ENCODE results near the gene SORD. TPM values are rescaled to one million over a fixed set of nuclear protein-coding genes. Genes with fewer than 3 reads are reported as not detected.
"Not testable (repeated sequence)": the region's sequence is repeated elsewhere in the genome, so short reads cannot be mapped to it uniquely, and the experiment has no call there.

SORD gene
- total and polyA plus RNA-seq, 8 donors, result 2.1 to 14.7 (median 8.8) TPM

DNA sequence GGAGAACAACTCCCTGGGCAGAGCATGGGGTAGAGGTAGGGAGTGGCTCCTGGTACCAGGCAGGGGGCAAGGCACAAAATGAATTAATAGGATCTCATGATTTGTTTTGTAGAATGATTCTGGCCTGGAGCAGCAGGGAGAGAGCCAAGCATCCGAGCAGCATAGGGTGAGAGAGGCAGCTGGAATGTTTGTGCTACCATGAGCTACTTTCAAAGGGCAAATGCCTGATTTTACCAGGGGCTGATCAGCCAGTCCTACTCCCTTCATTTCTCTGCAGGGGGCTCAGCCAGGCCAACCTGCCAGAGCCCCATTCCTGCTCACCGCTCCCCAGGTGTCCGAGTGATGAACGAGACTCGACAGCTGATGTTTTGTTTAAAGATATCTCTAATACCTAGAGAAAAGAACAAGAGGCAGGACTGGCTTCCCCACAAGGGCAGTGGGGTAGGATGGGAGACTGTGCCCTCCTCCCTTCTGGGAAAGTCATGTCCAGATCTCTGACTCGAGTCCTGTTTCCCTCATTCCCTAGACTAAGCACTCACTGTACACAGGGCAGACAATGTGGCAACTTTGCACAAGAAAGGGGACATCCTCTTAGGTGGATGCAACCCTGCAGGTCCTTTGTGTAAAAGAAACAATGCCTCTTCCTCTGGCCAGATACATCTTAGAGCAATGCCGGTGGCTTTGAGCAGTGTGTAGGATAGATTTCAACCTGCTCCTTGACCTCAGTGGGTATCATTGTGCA is 78.1 kb downstream of the SORD start:
- intact Hi-C loops (cut with DNase I), result no loop called here
- no peak for DNase-seq

DNA sequence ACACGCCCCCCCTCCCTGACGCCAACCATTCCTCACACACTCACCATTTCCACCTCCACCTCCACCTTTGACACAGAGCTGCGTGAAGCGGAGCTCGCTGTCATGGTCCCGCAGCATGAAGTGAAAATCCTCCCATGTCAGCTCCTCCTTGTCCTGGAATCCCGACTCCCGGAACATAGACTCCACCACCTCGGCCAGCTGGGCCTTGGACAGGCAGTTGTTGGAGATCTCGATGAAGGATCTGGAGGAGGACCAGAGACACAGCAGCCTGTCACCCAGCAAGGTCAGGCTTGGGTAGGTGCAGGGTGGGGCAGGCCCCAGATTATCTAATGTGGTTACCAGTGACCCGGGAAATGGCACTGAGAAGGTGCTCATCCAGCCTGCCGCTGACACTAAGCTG is 78.8 kb downstream of the SORD start:
- TF ChIP-seq, protein P1, sequence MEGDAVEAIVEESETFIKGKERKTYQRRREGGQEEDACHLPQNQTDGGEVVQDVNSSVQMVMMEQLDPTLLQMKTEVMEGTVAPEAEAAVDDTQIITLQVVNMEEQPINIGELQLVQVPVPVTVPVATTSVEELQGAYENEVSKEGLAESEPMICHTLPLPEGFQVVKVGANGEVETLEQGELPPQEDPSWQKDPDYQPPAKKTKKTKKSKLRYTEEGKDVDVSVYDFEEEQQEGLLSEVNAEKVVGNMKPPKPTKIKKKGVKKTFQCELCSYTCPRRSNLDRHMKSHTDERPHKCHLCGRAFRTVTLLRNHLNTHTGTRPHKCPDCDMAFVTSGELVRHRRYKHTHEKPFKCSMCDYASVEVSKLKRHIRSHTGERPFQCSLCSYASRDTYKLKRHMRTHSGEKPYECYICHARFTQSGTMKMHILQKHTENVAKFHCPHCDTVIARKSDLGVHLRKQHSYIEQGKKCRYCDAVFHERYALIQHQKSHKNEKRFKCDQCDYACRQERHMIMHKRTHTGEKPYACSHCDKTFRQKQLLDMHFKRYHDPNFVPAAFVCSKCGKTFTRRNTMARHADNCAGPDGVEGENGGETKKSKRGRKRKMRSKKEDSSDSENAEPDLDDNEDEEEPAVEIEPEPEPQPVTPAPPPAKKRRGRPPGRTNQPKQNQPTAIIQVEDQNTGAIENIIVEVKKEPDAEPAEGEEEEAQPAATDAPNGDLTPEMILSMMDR (IDR thresholded peaks at IDR 0.05), result no peak
- intact Hi-C loops (cut with DNase I), result no loop called here
- WGBS, 2 donors, result 89 to 92% methylated on average over 12 of the region's 12 CpGs
- Histone ChIP-seq H3K9me3 (no peaks in the 10 kb centered on the region), H3K27me3 (no peaks in the 10 kb centered on the region), H3K36me3 (no peaks in the 10 kb centered on the region), H3K4me3 (no peak overlapping the region), H3K4me1 (no peaks in the 10 kb centered on the region), H3K27ac (no peak overlapping the region)
- DNase-seq (no peak), FAIRE-seq (no peak), ATAC-seq (no peak)

More for the DNA sequence above, 78.1 kb downstream of the SORD start:
- Histone ChIP-seq H3K36me3 (no peaks in the 10 kb centered on the region), H3K4me1 (no peaks in the 10 kb centered on the region), H3K4me3 (no peak overlapping the region), H3K27ac (no peak overlapping the region), H3K9me3 (no peaks in the 10 kb centered on the region), H3K27me3 (no peaks in the 10 kb centered on the region)
- WGBS, 2 donors, result 74 to 76% methylated on average over 7 of the region's 7 CpGs
- FAIRE-seq, result no peak
- no peak for ATAC-seq
- TF ChIP-seq, protein P1 (IDR thresholded peaks at IDR 0.05), result no peak

DNA sequence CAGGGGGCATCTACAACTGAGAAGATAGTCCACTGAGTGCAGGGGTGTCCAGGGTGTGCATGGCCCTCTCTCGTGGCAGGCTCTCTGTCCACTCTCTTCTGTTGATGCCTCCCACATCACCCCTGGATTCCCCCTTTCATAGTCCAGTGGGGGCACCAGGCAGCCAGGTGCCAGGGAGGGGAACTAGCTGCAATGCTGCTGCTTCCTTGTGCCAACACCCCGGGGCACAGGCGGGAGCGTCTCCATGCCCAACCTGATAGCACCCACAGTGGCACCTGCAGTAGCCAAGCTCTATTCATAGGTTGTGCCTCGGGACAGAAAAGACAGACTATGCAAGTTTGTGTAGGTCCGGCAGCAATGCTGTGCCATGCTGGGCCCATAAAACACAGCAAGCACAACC is 79.2 kb downstream of the SORD start:
- Histone ChIP-seq H3K4me1 (no peaks in the 10 kb centered on the region), H3K27ac (no peak overlapping the region), H3K4me3 (no peak overlapping the region), H3K27me3 (no peaks in the 10 kb centered on the region), H3K36me3 (no peaks in the 10 kb centered on the region), H3K9me3 (no peaks in the 10 kb centered on the region)
- TF ChIP-seq, protein P1 (IDR thresholded peaks at IDR 0.05), result no peak
- FAIRE-seq (no peak), DNase-seq (no peak), ATAC-seq (no peak)
- intact Hi-C loops (cut with DNase I), result no loop called here
- 89 to 93% methylated on average over 6 of the region's 6 CpGs for WGBS, 2 donors

DNA sequence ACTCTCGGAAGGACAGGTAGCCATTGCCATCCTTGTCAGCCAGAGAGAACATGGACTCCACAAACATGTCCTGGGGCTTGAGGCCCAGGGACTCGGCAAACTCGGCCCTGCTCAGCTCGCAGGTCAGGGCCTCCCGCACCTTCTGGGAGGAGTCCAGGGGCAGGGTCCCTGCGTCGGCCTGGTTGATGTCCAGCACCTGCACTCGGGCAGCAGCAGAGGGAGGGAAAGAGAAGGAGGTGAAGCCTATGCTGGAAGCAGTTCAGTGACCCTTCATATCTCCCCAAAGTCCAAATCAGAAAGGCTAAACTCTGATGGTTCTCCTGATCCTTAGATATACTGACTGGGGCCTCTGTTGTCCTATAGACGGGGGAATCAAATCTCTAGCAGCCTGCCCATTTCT is 81.2 kb downstream of the SORD start:
- H3K36me3 ChIP-seq; ATAC-seq; H3K27me3 ChIP-seq; DNase-seq; intact Hi-C loops (cut with DNase I); FAIRE-seq; H3K9me3 ChIP-seq; H3K27ac ChIP-seq; H3K4me3 ChIP-seq; H3K4me1 ChIP-seq: not testable (repeated sequence)
- 80 to 84% methylated on average over 9 of the region's 9 CpGs for WGBS, 2 donors

DNA sequence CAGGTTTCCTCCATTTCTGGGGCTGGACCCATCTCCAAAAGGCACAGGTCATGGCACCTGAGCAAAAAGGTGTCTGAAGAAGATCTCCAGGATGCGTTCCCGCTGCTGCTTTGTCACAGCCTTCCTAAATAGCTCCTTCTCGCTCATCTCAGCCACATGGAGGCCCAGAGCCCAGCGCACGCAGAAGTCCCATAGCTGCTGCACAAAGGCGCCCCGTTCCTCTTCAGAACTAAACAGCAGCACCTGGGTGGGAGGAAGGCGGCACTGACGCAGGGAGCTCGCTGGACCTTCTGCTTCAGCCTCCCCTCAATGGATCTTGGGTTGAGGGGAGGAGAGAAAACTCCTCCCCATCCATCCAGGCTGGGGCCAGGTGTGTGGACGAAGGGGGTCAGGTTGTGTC is 82.6 kb downstream of the SORD start:
- Histone ChIP-seq H3K27ac (no peak overlapping the region), H3K36me3 (no peaks in the 10 kb centered on the region), H3K4me1 (no peaks in the 10 kb centered on the region), H3K27me3 (no peaks in the 10 kb centered on the region), H3K4me3 (no peak overlapping the region), H3K9me3 (no peaks in the 10 kb centered on the region)
- TF ChIP-seq, protein P1 (IDR thresholded peaks at IDR 0.05), result no peak
- intact Hi-C loops (cut with DNase I), result no loop called here
- no peak for ATAC-seq
- DNase-seq, result no peak
- no peak for FAIRE-seq
- 89 to 93% methylated on average over 11 of the region's 11 CpGs for WGBS, 2 donors
